OCI-LY1 (cell line): Measurements from ENCODE around the gene FOXJ2.

Experiments used
- H2AFZ ChIP-seq: fragments of 200-600 bp; sonication (generic), shearing (Covaris generic); 2 replicates; pipeline ENCODE4 v1.6.0; 2014; ENCODE audit warnings: antibody characterized with exemption, mild to moderate bottlenecking, low read length
- H3F3A ChIP-seq: fragments of 200-600 bp; sonication (generic), shearing (Covaris generic); 2 replicates; pipeline ENCODE4 v1.6.0; 2014; ENCODE audit warnings: mild to moderate bottlenecking, antibody characterized with exemption, low read length, moderate library complexity; ENCODE audit not compliant: insufficient read depth
- H3K27ac ChIP-seq: fragments of 200-600 bp; sonication (generic); 2 replicates; pipeline ENCODE4 v1.5.1; 2014; ENCODE audit warnings: low read length, mixed run types, mild to moderate bottlenecking, low read depth; ENCODE audit not compliant: poor library complexity, severe bottlenecking
- H3K27me3 ChIP-seq: fragments of 200-600 bp; sonication (generic); 2 replicates; pipeline ENCODE4 v1.6.0; 2014; ENCODE audit warnings: antibody characterized with exemption, mild to moderate bottlenecking, low read length, moderate library complexity; ENCODE audit not compliant: insufficient read depth
- H3K36me3 ChIP-seq: fragments of 200-600 bp; sonication (generic); 2 replicates; pipeline ENCODE4 v1.6.1; 2014; ENCODE audit warnings: mild to moderate bottlenecking, antibody characterized with exemption, low read length, moderate library complexity, mixed read lengths; ENCODE audit not compliant: insufficient read depth
- H3K4me1 ChIP-seq: fragments of 200-600 bp; sonication (generic); 2 replicates; pipeline ENCODE4 v1.5.1; 2014; ENCODE audit warnings: mild to moderate bottlenecking, low read length, moderate library complexity; ENCODE audit not compliant: insufficient read depth, severe bottlenecking
- H3K4me2 ChIP-seq: fragments of 200-600 bp; sonication (generic), shearing (Covaris generic); 2 replicates; pipeline ENCODE4 v1.6.1; 2014; ENCODE audit warnings: low read length
- H3K4me3 ChIP-seq: fragments of 200-600 bp; sonication (generic); 2 replicates; pipeline ENCODE4 v1.5.1; 2014; ENCODE audit warnings: low read length, low read depth, mild to moderate bottlenecking, mixed read lengths; ENCODE audit not compliant: poor library complexity, severe bottlenecking
- H3K79me2 ChIP-seq: fragments of 200-600 bp; shearing (Covaris generic); 2 replicates; pipeline ENCODE4 v1.6.1; 2016; ENCODE audit warnings: mixed run types, low read length, mixed read lengths; ENCODE audit not compliant: insufficient read depth
- H3K9ac ChIP-seq: fragments of 200-600 bp; sonication (generic), shearing (Covaris generic); 2 replicates; pipeline ENCODE4 v1.6.1; 2014; ENCODE audit warnings: mild to moderate bottlenecking, low read length, mixed read lengths
- H3K9me2 ChIP-seq: fragments of 200-600 bp; sonication (generic), shearing (Covaris generic); 2 replicates; pipeline ENCODE4 v1.6.1; 2014; ENCODE audit warnings: low read depth, mild to moderate bottlenecking, low read length, mixed read lengths
- H3K9me3 ChIP-seq: fragments of 200-600 bp; shearing (Covaris generic); 2 replicates; pipeline ENCODE4 v1.6.1; 2014; ENCODE audit warnings: low read length, mixed read lengths
- H4K20me1 ChIP-seq: fragments of 200-600 bp; sonication (generic), shearing (Covaris generic); 2 replicates; pipeline ENCODE4 v1.6.0; 2016; ENCODE audit warnings: mild to moderate bottlenecking, low read length; ENCODE audit not compliant: insufficient read depth
- EZH2 ChIP-seq: fragments of 200-600 bp; sonication (generic), shearing (Covaris generic); IDR thresholded peaks from 2 replicates; pipeline ENCODE4 v1.8.0; 2017; ENCODE audit warnings: borderline replicate concordance, mixed run types, mild to moderate bottlenecking, antibody characterized with exemption, low read length, moderate library complexity, mixed read lengths
- TF ChIP-seq, protein P1 (sequence below): fragments of 200-600 bp; sonication (generic), shearing (Covaris generic); IDR thresholded peaks from 2 replicates; pipeline ENCODE4 v1.5.1; 2017; ENCODE audit warnings: mild to moderate bottlenecking, antibody characterized with exemption, low read length, moderate library complexity, mixed read lengths

FOXJ2 gene

DNA sequence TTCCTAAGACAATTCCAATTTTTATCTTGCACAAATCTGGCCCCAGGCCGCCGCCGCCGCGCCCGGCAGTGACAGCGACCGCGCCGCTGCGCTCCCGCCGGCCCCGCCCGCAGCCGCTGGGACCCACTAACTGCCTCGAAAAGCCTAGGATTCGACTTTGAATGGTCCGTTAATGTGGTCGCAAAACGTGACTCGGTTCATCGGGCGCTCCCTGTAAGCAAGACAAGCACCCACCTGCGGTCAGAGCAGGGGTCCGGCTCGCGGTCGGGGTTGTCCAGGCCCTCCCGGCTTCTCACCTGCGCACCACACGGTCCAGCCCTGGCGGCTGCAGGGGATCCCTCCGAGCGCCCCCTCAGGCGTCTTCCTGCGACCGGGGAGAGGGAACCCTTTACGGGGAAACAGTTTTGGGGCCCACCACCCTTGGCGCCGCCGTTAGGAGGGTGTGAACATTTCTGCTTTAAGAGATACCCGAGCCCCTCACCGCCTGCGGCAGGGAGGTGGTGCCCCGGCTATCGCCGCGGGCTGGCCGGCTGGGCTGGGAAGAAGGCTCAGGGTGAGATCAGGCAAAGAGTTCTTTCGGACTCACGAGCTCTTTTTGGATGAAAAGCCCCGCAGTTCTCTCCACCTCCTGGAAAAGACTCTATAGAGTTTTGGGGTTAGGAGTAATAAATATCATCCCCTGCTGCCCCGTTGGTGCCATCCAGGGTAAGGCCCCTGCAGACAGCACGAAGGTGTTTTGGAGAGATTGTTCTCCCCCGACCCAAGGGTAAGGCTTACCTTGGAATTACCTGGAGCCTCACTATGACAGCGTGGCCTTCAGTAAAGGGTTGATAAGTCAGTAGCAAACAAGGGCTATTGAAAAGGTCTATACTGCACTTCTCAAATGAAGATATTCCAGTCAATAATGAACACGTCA is 13.6 kb upstream of the FOXJ2 start:
- Histone ChIP-seq H3F3A (no peaks in the 10 kb centered on the region), H3K4me1 (no peaks in the 10 kb centered on the region), H3K79me2 (no peaks in the 10 kb centered on the region), H3K9me3 (no peaks in the 10 kb centered on the region), H3K27ac (no peak overlapping the region), H2AFZ (no peak overlapping the region), H3K36me3 (no peaks in the 10 kb centered on the region), H3K27me3 (no peaks in the 10 kb centered on the region), H4K20me1 (no peaks in the 10 kb centered on the region), H3K9ac (no peak overlapping the region), H3K4me3 (peak overlapping the region; percentile 33), H3K9me2 (no peaks in the 10 kb centered on the region), H3K4me2 (peak overlapping the region; percentile 42; the same call in 1 of the 2 replicates)
- no peak for TF ChIP-seq EZH2
- TF ChIP-seq, protein P1, sequence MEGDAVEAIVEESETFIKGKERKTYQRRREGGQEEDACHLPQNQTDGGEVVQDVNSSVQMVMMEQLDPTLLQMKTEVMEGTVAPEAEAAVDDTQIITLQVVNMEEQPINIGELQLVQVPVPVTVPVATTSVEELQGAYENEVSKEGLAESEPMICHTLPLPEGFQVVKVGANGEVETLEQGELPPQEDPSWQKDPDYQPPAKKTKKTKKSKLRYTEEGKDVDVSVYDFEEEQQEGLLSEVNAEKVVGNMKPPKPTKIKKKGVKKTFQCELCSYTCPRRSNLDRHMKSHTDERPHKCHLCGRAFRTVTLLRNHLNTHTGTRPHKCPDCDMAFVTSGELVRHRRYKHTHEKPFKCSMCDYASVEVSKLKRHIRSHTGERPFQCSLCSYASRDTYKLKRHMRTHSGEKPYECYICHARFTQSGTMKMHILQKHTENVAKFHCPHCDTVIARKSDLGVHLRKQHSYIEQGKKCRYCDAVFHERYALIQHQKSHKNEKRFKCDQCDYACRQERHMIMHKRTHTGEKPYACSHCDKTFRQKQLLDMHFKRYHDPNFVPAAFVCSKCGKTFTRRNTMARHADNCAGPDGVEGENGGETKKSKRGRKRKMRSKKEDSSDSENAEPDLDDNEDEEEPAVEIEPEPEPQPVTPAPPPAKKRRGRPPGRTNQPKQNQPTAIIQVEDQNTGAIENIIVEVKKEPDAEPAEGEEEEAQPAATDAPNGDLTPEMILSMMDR: no peak

DNA sequence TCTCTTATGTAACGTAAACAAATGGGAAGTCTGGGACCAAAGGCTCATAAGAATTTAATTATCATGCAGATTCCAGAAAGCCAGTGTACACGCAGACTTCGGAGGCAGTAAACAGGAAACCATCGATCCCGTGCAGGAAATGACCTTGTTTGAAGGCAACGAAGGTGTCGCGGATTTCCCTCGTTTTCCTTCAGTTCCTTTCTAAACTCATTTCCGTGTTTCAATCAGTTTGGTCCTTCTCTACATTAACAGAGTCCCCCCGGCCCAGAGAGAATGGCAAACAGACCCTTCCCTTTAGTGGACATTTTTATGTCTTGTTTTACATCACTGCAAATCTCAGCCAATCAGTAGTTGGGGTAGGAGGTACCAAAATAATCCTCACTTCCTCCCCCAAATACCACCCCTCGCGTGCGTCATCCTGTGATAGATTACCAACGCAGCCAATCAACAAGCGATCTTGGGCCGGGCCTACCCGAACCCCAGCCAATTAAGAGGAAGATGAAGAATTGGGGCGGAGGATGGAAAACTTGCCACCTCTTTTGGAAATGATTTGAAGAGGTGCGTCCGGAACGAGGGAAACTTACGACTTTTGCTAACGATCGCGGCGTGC is 6.1 kb upstream of the FOXJ2 start:
- H4K20me1 ChIP-seq: no peaks in the 10 kb centered on the region
- H2AFZ ChIP-seq: peak overlapping the region; percentile 71; the same call in 1 of the 2 replicates
- H3K9ac ChIP-seq: peak overlapping the region; percentile 68
- no peaks in the 10 kb centered on the region for H3F3A ChIP-seq
- peaks cover 11% of the 10 kb centered on the region for H3K4me1 ChIP-seq
- no peaks in the 10 kb centered on the region for H3K9me2 ChIP-seq
- H3K27me3 ChIP-seq: no peaks in the 10 kb centered on the region
- peak overlapping the region; percentile 84 for H3K27ac ChIP-seq
- TF ChIP-seq, protein P1: no peak
- TF ChIP-seq EZH2: no peak
- H3K4me2 ChIP-seq: peak overlapping the region; percentile 82
- peak overlapping the region; percentile 67 for H3K4me3 ChIP-seq
- no peaks in the 10 kb centered on the region for H3K9me3 ChIP-seq
- H3K79me2 ChIP-seq: no peaks in the 10 kb centered on the region
- H3K36me3 ChIP-seq: no peaks in the 10 kb centered on the region

DNA sequence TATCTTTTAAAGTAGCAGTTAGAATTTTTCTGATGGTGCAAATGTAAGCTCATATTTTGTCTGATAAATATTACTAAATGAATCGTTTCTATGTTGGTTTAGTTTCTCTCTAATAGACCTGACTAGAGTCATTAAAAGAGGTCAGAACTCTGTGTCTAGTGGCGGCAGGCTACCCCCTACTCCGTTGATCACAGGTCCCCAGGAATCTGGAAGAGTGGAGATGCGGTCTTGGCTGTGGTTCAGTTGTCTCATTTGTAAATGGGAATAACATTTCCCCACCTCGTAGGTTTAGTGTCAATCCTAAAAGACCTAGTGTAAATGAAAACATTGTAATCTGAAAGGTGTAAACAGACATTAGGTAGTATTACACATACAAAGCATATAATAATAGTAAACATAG is 4.7 kb upstream of the FOXJ2 start:
- H3K4me1 ChIP-seq: peaks cover 13% of the 10 kb centered on the region
- no peak overlapping the region for H3K9ac ChIP-seq
- H3K4me3 ChIP-seq: no peak overlapping the region
- no peak for TF ChIP-seq EZH2
- TF ChIP-seq, protein P1: no peak
- no peak overlapping the region for H2AFZ ChIP-seq
- H3K27me3 ChIP-seq: no peaks in the 10 kb centered on the region
- no peaks in the 10 kb centered on the region for H3K9me3 ChIP-seq
- H3K79me2 ChIP-seq: no peaks in the 10 kb centered on the region
- no peaks in the 10 kb centered on the region for H3F3A ChIP-seq
- H4K20me1 ChIP-seq: no peaks in the 10 kb centered on the region
- H3K9me2 ChIP-seq: no peaks in the 10 kb centered on the region
- H3K27ac ChIP-seq: no peak overlapping the region
- no peaks in the 10 kb centered on the region for H3K36me3 ChIP-seq
- no peak overlapping the region for H3K4me2 ChIP-seq
